ENCODE data around the gene PIK3R3.

Gene PIK3R3

GRCh38 chr1:46083579-46083978, 48.9 kb downstream of the PIK3R3 start:
- no peak for TF ChIP-seq CTCF (IDR thresholded peaks at IDR 0.05)

- no peak for TF ChIP-seq CTCF (IDR thresholded peaks at IDR 0.05)
These were observed 50.8 kb downstream of the PIK3R3 start for GRCh38 chr1:46081619-46082018.

DNA sequence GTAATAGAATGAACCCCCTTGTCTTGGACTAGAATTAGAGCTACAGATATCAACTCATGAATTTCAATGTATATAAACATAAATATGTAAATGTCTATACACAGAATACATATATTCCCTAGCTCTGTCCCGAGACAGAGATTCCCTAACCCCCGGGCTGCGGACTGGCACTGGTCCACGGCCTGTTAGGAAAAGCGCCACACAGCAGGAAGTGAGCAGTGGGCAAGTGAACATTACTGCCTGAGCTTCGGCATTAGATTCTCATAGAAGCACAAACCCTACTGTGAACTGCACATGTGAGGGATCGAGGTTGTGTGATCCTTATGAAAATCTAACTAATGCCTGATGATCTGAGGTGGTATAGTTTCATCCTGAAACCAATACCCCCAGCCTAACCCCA, 51.2 kb downstream of the PIK3R3 start:
- TF ChIP-seq CTCF (IDR thresholded peaks at IDR 0.05): no peak

GRCh38 chr1:46080257-46080656, 52.2 kb downstream of the PIK3R3 start:
- no peak for TF ChIP-seq CTCF (IDR thresholded peaks at IDR 0.05)

DNA sequence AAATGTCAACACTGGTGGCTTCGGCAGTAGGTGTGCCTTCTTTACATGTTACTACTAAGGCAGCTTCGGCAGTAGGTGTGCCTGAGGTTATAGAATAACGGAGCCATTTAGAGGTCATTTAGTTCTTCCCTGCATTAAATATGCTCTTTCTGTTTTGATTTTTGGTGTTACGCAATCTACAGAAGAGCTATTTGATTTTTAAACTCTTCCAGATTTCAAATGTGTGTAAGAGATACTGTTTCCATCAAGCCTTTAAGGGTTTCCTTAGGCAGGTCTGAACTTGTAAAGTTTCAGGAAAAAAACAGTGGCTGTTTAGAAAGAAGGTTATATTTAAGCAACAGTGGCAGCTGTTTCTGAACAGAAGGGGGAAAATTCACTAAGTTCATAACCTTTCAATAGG, 54.8 kb downstream of the PIK3R3 start:
- TF ChIP-seq CTCF (IDR thresholded peaks at IDR 0.05): no peak

- TF ChIP-seq CTCF (IDR thresholded peaks at IDR 0.05): no peak
These were observed 56.1 kb downstream of the PIK3R3 start for GRCh38 chr1:46076343-46076742.

DNA sequence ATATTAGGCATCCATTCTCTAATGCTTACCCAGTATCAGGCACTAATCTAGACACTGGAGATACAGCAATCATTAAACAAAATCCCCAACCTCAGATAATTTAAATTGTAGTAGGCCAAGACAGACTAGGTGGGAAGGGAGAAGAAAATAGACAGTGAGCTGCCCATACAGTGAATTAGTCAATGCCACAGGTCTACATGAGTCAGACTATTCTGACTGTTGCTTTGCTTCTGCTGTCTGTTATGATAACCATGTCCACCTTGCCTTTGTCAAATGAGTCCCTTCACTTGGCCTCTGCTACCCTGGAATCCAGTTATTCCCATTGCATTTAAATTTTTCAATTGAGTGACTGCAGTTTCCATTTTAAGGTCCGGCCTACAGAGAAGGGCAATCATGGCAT, 59.5 kb downstream of the PIK3R3 start:
- TF ChIP-seq CTCF (IDR thresholded peaks at IDR 0.05): no peak

DNA sequence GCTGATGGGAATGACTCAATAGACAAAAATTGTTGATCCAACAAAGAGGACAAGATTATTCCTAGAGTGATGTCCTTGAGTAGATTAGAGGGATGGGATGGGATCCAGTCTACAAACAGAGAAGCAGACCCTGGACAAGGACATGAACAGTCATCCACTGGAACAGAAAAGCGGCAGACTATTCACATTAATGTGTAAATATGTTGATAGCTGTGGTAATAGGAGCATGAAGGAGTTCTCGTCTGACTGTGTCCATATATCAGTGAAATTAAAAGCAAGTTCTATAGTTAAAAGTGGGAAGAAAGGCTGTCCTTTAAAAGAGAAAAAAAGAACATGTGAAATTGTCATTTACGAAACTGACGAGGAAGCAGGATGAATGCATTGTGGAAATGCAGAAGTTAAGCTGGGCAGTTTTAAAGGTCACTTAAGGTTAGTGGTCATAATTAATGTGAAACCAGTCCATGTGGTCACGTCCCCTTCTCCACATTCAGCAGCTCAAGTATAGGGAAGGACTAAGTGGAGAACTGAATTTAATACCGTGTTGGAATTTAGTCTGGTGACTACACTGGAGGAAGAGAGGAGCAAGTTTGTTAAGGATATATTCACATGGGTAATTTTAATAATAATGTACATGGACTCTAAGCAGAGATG, 62.1 kb downstream of the PIK3R3 start:
- TF ChIP-seq CTCF (IDR thresholded peaks at IDR 0.05): no peak
